GM21423 (cell line): ENCODE data around the gene CFAP57.
"Not testable (repeated sequence)": the region's sequence is repeated elsewhere in the genome, so short reads cannot be mapped to it uniquely, and the experiment has no call there.

Experiments
- ATAC-seq: cut with Tn5 transposase; IDR thresholded peaks from one replicate; pipeline ENCODE4 v1.9.1; 2021; ENCODE audit warnings: mild to moderate bottlenecking, moderate library complexity; ENCODE audit not compliant: unreplicated experiment

CFAP57 gene

GRCh38 chr1:43171876-43172526 is at the start of gene CFAP57, which contains the start of gene EBNA1BP2:
TSS of gene CFAP57 (plus strand) at chr1:43172330. CDS start at chr1:43172754, 424 bp downstream.
TSS of gene EBNA1BP2 (minus strand) at chr1:43172290. CDS start at chr1:43172118, 172 bp downstream.
- peak; percentile 96 for ATAC-seq

DNA sequence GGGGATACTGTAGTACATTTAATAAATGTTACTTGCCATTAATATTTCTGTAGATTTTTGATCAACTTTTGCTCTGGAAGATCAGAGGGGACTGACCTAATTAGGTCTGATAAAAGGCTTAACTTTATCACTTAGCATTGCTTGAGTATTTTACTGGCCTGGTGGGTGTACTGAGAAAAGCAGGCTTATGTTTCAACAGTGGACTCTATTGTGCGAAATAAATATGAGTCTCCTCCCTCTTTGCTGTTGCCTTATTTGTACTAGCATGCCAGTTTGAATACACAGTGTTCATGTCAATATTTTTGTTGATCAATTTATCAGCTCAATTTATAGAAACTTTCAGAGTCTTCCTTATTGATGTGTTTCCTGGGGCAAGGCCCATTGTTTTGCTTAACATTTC is 49.1 kb upstream of the CFAP57 start:
- ATAC-seq: no peak

DNA sequence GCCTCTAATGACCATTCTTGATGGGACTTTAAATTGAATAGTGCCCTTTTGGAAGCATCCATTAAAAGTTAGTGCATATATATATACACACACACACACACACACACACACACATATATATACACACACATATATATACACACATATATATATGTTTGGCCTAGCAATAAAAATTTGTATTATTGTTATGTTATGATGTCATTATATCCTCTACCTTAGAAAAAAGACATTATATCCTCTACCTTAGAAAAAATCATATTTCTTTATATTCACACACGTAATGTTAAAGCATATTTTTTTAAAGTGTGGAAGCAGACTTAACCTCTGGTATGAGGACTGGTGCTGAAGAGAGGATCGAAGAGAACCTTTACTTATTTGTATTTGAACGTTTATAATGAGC is 43.3 kb upstream of the CFAP57 start:
- no peak for ATAC-seq

DNA sequence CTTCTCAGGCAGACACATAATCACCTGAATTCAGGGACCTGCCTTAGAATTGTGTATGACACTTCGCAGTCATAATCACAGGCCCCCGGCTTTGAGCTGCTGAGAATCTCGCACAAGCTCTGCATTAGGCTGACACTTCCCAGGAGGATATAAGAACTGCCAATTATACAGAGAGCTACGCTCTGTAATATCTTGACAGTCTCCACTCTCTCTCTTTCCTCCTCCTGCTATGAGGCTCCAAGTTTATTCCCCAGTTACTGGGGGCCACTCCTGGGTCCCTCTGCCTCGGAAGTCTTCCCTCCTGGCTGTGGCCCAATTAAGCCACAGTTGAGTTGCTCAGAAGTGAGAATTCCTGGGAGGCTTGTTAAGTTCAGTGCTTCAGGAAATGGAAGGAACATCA is 42.7 kb upstream of the CFAP57 start:
- ATAC-seq: no peak

DNA sequence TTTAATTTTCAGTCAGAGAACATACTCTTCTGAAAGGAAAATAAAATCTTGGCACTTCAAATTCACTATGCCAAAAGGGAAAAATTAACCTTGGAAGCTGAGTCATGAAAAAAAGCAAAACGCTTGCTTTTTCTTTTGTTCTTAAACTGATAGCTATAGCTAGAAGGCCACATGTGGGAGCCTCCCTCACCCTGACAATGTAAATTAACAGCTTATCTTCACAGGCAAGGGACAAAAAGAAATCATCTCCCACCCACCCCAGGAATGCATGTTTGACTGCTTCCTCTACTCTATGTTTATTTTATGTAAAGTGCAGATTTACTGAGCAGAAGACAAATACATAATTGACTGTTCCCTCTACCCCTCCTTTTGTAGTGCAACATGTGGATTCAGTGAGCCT is 38.1 kb upstream of the CFAP57 start:
- no peak for ATAC-seq

GRCh38 chr1:43134640-43135039 is 37.5 kb upstream of the CFAP57 start:
- ATAC-seq: no peak

DNA sequence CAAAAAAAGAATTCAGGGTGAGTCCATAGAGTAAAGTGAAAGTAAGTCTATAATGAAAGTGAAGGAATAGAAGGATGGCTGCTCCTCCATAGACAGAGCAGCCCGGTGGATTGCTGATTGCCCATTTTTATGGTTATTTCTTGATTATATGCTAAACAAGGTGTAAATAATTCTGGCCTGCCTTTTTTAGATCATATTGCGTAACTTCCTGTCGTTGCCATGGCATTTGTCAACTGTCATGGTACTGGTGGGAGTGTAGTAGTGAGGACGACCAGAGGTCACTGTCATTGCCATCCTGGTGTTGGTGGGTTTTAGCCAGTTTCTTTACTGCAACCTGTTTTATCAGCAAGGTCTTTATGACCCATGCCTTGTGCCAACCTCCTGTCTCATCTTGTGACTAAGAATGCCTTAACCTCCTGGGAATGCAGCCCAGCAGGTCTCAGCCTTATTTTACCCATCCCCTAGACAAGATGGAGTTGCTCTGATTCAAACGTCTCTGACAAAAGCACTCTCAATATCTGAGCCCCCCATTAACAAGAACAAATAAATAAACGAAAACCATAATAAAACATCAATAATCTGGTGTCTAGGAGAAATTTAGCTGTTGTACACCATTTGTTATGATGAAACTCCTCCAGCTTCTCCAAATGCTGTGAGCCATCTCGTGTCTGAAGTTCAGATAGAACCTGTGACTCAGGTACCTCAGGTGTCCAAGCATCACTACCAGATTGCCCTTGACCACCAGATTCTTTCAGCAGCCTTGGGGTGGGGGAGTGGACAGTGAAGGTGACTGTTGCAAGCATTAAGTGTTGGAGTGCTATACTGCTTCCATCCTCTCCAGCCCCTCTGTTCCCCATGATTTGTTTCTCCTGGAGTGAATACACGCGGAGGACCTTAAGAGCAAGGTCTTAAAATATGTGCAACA is 36.0 kb upstream of the CFAP57 start:
- ATAC-seq: no peak

DNA sequence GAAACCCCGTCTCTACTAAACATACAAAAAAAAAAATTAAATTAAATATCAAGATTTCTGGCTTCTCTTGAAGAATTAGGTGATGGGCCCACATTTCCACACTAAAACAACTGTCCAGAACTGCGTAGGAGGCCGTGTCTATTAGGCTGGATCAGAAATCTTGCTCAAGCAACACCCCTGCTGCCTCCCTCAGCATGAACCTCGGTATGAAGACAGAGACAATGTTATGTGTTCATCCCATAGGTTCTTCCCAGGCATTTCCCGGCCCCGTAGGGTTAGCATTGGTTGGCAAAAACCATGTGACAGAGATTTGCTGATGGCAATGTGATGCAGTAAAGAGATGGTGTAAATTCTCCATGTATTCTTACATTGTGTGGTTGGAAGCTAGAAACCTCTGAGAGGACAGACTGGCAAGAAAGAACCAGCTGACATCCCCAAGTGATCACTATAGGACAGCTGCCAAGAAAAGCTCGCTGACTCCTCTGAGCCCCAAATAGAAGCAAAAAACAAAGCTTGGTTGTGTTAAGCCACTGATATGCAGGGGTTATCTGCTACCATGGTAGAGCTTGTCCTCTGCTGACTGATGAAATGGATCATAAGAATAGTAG is 34.6 kb upstream of the CFAP57 start:
- no peak for ATAC-seq

DNA sequence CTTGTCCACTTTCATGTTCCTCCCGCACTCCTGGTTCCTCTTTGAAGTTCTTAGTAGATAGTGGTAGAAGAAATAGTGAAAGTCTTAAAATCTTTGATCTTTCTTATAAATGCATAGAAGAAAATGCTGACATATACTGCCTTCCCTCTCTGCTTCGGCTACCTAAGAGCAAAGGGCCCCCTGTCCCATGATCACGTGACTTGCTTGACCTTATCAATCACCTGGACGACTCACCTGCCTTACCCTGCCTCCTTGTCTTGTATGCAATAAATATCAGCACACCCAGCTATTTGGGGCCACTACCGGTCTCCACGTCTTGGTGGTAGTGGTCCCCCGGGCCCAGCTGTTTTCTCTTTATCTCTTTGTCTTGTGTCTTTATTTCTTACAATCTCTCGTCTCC is 32.8 kb upstream of the CFAP57 start:
- ATAC-seq: not testable (repeated sequence)

DNA sequence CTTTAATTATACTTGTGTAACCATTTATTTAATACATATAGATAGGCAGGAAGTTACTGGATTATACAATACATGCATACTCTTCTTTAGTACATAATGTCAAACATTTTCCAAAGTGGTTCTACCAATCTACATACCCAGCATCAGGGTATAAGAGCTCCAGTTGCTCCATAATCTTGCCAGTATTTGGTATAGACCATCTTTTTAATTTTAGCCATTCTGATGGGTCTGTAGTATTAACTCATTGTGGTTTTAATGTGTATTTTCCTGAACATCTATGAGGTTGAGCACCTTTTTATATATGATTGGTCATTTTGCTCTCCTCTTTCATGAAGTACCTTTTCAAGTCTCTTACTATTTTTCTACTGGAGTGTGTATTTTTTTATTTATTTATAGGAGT is 32.1 kb upstream of the CFAP57 start:
- no peak for ATAC-seq

DNA sequence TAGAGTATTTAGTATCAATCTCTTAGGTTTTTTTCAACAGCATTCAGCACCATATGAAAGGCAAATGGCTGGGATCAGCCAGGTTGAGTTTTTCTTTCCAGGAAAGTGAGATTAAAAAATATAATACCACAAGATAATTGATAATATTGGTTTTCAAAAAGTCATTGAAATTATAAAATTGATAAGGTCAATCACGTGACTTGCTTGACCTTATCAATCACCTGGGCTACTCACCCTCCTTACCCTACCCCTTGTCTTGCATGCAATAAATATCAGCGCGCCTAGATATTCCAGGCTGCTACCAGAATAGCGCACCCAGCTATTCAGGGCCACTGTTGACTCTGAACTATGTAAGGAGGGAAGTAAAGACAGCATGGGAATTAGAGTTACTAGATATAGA is 31.5 kb upstream of the CFAP57 start:
- no peak for ATAC-seq

DNA sequence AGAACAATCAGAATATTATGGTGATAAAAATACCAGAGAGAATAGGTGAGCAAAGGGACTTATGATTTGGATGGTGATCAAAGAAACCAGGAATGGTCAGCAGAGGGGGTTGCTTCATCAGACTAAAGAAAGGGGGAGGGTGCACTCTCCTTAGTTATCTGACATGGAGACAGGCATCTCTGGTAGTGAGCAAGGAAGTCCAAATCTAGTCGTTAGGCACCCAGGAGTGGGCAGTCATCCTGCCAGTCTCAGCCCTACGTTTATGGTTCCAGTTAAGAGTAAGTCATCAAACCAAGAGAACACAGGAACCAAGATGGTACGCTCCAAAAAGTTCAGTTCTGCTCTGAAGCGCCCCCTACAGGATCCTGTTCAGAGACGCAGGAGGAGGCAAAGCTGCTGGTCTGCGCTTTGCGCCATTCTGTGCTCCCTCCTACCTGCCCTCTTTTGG is 28.7 kb upstream of the CFAP57 start:
- no peak for ATAC-seq

DNA sequence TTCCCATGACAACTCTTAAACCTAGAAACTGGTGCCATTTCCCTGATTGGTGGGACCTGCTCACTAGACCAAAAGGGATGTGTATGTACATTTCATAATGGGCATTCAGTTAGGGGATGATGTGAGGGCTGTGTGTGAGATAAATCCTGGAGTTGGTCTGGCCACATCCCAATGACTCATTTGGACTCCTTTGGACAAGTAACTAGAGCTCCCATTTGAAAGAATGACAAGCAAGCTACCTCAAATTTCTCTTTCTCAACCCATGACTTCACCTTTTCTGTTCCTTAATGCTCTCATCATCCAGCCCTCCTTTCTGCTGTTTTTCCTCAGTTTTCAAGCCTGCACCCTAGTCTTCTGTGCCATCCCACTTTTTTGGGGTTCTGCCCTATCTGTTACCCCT is 27.9 kb upstream of the CFAP57 start:
- ATAC-seq: no peak

GRCh38 chr1:43147625-43148327 is 24.4 kb upstream of the CFAP57 start:
- ATAC-seq: no peak

DNA sequence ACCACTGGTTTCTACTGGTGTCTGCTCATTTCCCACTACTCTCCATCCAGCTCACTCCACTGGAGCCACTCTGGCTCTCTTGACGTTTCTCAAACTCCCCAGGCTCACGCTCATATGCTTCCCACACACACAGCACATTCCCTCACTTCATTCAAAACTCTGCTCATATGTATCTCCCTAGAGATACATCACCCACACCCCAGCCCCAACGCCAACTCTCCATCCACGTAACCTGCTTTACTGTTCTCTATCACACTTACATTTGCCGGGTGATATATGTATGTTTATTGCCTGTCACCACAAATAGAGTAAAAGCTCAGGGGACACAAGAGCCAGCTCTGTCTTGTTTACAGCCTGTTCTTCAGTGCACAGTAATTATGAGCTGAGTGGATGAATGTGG is 22.2 kb upstream of the CFAP57 start:
- ATAC-seq: no peak

DNA sequence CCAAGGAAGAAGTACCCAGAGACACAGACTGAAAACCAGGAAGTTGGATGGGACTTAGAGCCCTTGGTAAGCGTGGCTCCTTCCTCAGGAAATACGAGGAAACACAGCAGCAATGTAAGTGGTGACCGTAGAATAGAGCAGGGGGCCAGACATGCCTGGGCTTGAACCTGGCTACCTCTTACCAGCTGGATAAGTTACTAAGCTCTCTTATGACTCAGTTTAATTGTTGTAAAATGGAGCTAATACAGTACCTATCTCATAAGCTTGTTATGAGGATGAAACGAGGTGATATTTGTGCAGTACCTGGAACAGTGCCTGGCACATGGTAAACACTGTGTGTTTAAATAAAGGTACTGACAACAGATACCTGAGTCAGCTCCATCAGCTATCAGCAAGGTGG is 19.3 kb upstream of the CFAP57 start:
- no peak for ATAC-seq

DNA sequence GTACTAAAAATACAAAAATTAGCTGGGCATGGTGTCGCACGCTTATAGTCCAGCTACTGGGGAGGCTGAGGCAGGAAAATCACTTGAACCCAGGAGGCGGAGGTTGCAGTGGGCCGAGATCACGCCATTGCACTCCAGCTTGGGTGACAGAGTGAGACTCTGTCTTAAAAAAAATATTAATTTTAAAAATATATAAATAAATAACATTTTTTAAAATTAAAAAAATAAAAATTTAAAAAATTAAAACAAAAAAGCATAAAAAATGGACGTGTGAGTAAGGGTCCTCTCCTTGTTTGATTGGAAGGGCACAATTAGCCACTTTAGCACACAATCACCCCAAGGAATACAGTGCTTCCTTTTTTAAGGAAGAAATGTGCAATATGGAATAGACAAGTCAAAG is 18.7 kb upstream of the CFAP57 start:
- ATAC-seq: no peak

DNA sequence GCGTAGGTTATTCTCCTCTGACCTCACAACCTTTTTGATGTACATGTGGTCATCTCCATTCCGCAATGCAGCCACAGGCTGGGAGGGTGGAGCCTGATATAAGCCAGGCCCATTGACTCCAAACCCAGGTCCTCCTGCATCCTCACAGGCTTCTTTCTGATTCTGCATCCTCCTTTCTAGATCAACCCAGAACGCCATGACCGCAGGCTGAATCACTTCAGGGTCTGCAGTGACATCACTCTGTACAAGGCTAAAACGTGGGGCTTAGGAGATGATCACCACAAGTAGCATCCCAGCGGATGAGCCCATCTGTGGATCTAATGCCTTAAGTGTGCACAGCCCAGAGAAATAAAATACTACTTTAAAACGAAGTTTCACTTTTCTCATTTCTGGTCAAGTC is 16.1 kb upstream of the CFAP57 start:
- ATAC-seq: no peak

DNA sequence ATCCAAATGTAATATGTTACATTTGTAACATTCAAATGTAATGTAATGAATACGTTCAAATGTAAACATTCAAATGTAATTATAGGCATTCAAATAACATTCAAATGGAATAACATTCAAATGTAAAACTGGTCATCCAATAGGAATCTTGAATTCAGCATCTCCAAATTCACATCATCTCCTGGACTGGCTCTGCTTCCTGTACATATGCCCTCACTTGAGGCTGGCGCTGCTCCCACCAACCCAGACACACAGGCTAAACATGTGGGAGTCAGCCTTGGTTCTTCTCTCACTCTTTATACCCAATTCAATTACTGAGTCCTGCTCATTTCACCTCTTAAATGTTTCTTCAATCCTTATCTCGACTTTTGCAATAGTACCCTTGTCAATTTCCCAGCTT is 7.0 kb upstream of the CFAP57 start:
- ATAC-seq: no peak

DNA sequence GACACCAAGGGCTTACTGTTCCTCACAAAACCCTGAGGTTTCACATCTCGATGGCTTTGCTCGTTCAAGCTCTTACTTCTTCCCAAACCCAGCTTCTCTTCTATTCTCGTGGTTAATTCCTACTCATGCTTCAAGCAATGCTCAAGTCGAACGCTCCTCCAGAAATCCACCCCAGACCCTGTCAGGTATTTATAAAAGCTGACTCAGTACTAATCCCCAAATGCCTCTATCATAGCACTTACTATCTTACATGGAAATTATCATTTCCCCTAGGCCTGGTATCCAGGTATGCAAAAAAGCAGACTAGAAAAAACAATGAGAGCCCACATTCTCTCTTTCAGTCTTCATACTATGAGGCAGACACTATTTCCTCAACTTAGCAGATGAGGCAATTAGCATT is 6.4 kb upstream of the CFAP57 start:
- no peak for ATAC-seq

GRCh38 chr1:43171312-43171875 is 736 bp upstream of the CFAP57 start:
- no peak for ATAC-seq
